HUES6 (cell line): ENCODE results near the gene CRACDL.

Source experiments
- H3K27ac ChIP-seq: 2 replicates; pipeline ENCODE4 v1.7.0; 2013; ENCODE audit warnings: low read depth, mild to moderate bottlenecking, low read length, inconsistent platforms
- H3K27me3 ChIP-seq: 2 replicates; pipeline ENCODE4 v1.6.1; 2013; ENCODE audit warnings: low read length; ENCODE audit not compliant: control insufficient read depth, insufficient read depth
- H3K36me3 ChIP-seq: 2 replicates; pipeline ENCODE4 v1.6.1; 2013; ENCODE audit warnings: low read length; ENCODE audit not compliant: control insufficient read depth, insufficient read depth
- H3K4me1 ChIP-seq: 2 replicates; pipeline ENCODE4 v1.6.1; 2013; ENCODE audit warnings: low read length; ENCODE audit not compliant: control insufficient read depth, insufficient read depth
- H3K4me3 ChIP-seq: 2 replicates; pipeline ENCODE4 v1.5.1; 2013; ENCODE audit warnings: low read depth, low read length
- H3K9ac ChIP-seq: one replicate; pipeline ENCODE4 v1.6.1; 2013; ENCODE audit warnings: mild to moderate bottlenecking, low read length
- H3K9me3 ChIP-seq: 2 replicates; pipeline ENCODE4 v1.6.1; 2013; ENCODE audit warnings: low read depth, low read length; ENCODE audit not compliant: control insufficient read depth, insufficient read depth

The CRACDL gene

GRCh38 chr2:98778151-98778550 lies 157.9 kb downstream of the CRACDL start:
- Histone ChIP-seq H3K4me3 (no peak overlapping the region), H3K9ac (no peak overlapping the region), H3K9me3 (peaks cover 10% of the 10 kb centered on the region; the same call in 1 of the 2 replicates), H3K36me3 (no peaks in the 10 kb centered on the region), H3K27ac (no peak overlapping the region), H3K4me1 (peaks cover 16% of the 10 kb centered on the region; the same call in 1 of the 2 replicates), H3K27me3 (no peaks in the 10 kb centered on the region)

GRCh38 chr2:98777710-98778109 lies 158.3 kb downstream of the CRACDL start:
- Histone ChIP-seq H3K4me1 (peaks cover 16% of the 10 kb centered on the region; the same call in 1 of the 2 replicates), H3K4me3 (no peak overlapping the region), H3K27ac (no peak overlapping the region)

GRCh38 chr2:98777076-98777475 lies 158.9 kb downstream of the CRACDL start:
- H3K27ac ChIP-seq, result no peak overlapping the region
- peaks cover 8% of the 10 kb centered on the region; the same call in 1 of the 2 replicates for H3K9me3 ChIP-seq
- H3K4me1 ChIP-seq, result peaks cover 16% of the 10 kb centered on the region; the same call in 1 of the 2 replicates
- H3K27me3 ChIP-seq, result no peaks in the 10 kb centered on the region
- no peak overlapping the region for H3K9ac ChIP-seq
- H3K36me3 ChIP-seq, result no peaks in the 10 kb centered on the region
- H3K4me3 ChIP-seq, result no peak overlapping the region

More at GRCh38 chr2:98777710-98778109, 158.3 kb downstream of the CRACDL start:
- no peaks in the 10 kb centered on the region for H3K27me3 ChIP-seq
- H3K9ac ChIP-seq, result no peak overlapping the region
- no peaks in the 10 kb centered on the region for H3K36me3 ChIP-seq
- H3K9me3 ChIP-seq, result peaks cover 10% of the 10 kb centered on the region; the same call in 1 of the 2 replicates

GRCh38 chr2:98776136-98776535 lies 159.9 kb downstream of the CRACDL start:
- no peak overlapping the region for H3K27ac ChIP-seq
- H3K9me3 ChIP-seq, result 0 out of 2 replicates have a peak, but pooled peaks cover 2% of the 10 kb centered on the region
- H3K27me3 ChIP-seq, result no peaks in the 10 kb centered on the region
- no peaks in the 10 kb centered on the region for H3K36me3 ChIP-seq
- H3K4me3 ChIP-seq, result no peak overlapping the region
- peaks cover 16% of the 10 kb centered on the region; the same call in 1 of the 2 replicates for H3K4me1 ChIP-seq
- H3K9ac ChIP-seq, result no peak overlapping the region

GRCh38 chr2:98775146-98775986 lies 160.7 kb downstream of the CRACDL start:
- 0 out of 2 replicates have a peak, but pooled peaks cover 2% of the 10 kb centered on the region for H3K9me3 ChIP-seq
- no peak overlapping the region for H3K4me3 ChIP-seq
- no peak overlapping the region for H3K27ac ChIP-seq
- peaks cover 16% of the 10 kb centered on the region; the same call in 1 of the 2 replicates for H3K4me1 ChIP-seq
- no peaks in the 10 kb centered on the region for H3K27me3 ChIP-seq
- no peaks in the 10 kb centered on the region for H3K36me3 ChIP-seq
- H3K9ac ChIP-seq, result no peak overlapping the region

- 0 out of 2 replicates have a peak, but pooled peaks cover 2% of the 10 kb centered on the region for H3K9me3 ChIP-seq
- no peak overlapping the region for H3K4me3 ChIP-seq
- no peaks in the 10 kb centered on the region for H3K36me3 ChIP-seq
- H3K27me3 ChIP-seq, result no peaks in the 10 kb centered on the region
- H3K4me1 ChIP-seq, result peaks cover 16% of the 10 kb centered on the region; the same call in 1 of the 2 replicates
- no peak overlapping the region for H3K9ac ChIP-seq
- no peak overlapping the region for H3K27ac ChIP-seq
Measured at GRCh38 chr2:98773907-98774306, 162.1 kb downstream of the CRACDL start.

- no peaks in the 10 kb centered on the region for H3K27me3 ChIP-seq
- 0 out of 2 replicates have a peak, but pooled peaks cover 2% of the 10 kb centered on the region for H3K9me3 ChIP-seq
- H3K9ac ChIP-seq, result no peak overlapping the region
- no peak overlapping the region for H3K27ac ChIP-seq
- H3K4me1 ChIP-seq, result peaks cover 13% of the 10 kb centered on the region; the same call in 1 of the 2 replicates
- H3K4me3 ChIP-seq, result no peak overlapping the region
- H3K36me3 ChIP-seq, result no peaks in the 10 kb centered on the region
Measured at GRCh38 chr2:98773169-98773568, 162.9 kb downstream of the CRACDL start.

GRCh38 chr2:98772536-98772935 lies 163.5 kb downstream of the CRACDL start:
- Histone ChIP-seq H3K36me3 (no peaks in the 10 kb centered on the region), H3K27me3 (no peaks in the 10 kb centered on the region), H3K9ac (no peak overlapping the region), H3K9me3 (0 out of 2 replicates have a peak, but pooled peaks cover 2% of the 10 kb centered on the region), H3K27ac (no peak overlapping the region), H3K4me1 (peaks cover 13% of the 10 kb centered on the region; the same call in 1 of the 2 replicates), H3K4me3 (no peak overlapping the region)

- Histone ChIP-seq H3K9ac (no peak overlapping the region), H3K27ac (no peak overlapping the region), H3K4me1 (peaks cover 13% of the 10 kb centered on the region; the same call in 1 of the 2 replicates)
Measured at GRCh38 chr2:98771721-98772524, 164.1 kb downstream of the CRACDL start.

GRCh38 chr2:98771264-98771663 lies 164.8 kb downstream of the CRACDL start:
- H3K27me3 ChIP-seq, result no peaks in the 10 kb centered on the region
- peaks cover 13% of the 10 kb centered on the region; the same call in 1 of the 2 replicates for H3K4me1 ChIP-seq

More at GRCh38 chr2:98771721-98772524, 164.1 kb downstream of the CRACDL start:
- Histone ChIP-seq H3K4me3 (no peak overlapping the region), H3K9me3 (no peaks in the 10 kb centered on the region), H3K36me3 (no peaks in the 10 kb centered on the region), H3K27me3 (no peaks in the 10 kb centered on the region)

More at GRCh38 chr2:98771264-98771663, 164.8 kb downstream of the CRACDL start:
- H3K9ac ChIP-seq, result no peak overlapping the region
- H3K36me3 ChIP-seq, result no peaks in the 10 kb centered on the region
- no peak overlapping the region for H3K4me3 ChIP-seq
- H3K27ac ChIP-seq, result no peak overlapping the region
- no peaks in the 10 kb centered on the region for H3K9me3 ChIP-seq
